NCI-H345 treated with DMSO at 0.1 percent for 48 hours (cell line): ENCODE results near the gene TMIE.

Experiments used
- DNase-seq: peaks from one replicate; lab custom pipeline; 2025; ENCODE audit not compliant: unreplicated experiment; lab: John Stamatoyannopoulos, UW

TMIE gene

GRCh38 chr3:46759239-46760167 is 58.3 kb downstream of the TMIE start:
- no peak for DNase-seq
